ENCODE data around the gene SDK1. TPM values are rescaled to one million over a fixed set of nuclear protein-coding genes. Genes with fewer than 3 reads are reported as not detected.
A peak's percentile ranks its signal among the peaks of the same experiment; 100 is the strongest.

Gene SDK1
- total RNA-seq, 1 donor from 2014 or later, result 10.9 TPM

DNA sequence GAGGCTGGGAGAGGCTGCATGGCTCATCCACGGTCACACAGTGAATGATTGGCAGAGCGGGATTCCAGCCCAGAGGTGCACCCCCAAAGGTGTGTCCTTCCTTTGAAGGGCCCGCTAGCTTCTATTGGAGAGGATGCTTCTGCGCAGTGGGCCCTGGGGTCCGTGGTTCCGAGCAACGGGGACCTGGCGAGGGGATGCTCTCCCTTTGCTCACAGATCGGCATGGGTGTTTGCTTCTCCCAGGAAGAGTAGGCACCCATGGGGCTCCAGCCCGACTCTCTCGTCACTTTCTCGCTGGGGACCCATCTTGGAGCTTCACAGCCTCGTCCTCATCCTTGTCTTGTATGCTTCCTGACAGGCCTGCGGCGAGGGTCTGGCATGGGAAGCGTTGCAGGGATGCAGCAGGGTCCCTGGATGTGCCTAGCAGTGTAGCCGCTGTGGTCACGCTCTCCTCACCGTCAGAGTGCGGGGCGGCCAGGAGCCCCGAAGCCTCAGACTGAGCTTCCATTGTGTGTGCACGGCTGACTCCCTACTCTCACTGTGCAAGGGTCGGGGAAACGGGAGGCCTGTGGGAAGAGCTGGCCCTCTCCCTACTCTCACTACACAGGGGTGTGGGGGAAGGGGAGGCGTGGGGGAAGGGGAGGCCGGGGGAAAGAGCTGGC, 842.6 kb downstream of the SDK1 start:
- peaks cover 6% of the 10 kb centered on the region for H3K27me3 Mint-ChIP-seq (ENCODE audit: low read depth)
- DNase-seq (ENCODE audit: low spot score), result peak; percentile 68
- no peak overlapping the region for H3K4me3 Mint-ChIP-seq (ENCODE audit: unreplicated experiment)
- TF ChIP-seq, protein P1, sequence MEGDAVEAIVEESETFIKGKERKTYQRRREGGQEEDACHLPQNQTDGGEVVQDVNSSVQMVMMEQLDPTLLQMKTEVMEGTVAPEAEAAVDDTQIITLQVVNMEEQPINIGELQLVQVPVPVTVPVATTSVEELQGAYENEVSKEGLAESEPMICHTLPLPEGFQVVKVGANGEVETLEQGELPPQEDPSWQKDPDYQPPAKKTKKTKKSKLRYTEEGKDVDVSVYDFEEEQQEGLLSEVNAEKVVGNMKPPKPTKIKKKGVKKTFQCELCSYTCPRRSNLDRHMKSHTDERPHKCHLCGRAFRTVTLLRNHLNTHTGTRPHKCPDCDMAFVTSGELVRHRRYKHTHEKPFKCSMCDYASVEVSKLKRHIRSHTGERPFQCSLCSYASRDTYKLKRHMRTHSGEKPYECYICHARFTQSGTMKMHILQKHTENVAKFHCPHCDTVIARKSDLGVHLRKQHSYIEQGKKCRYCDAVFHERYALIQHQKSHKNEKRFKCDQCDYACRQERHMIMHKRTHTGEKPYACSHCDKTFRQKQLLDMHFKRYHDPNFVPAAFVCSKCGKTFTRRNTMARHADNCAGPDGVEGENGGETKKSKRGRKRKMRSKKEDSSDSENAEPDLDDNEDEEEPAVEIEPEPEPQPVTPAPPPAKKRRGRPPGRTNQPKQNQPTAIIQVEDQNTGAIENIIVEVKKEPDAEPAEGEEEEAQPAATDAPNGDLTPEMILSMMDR (IDR thresholded peaks at IDR 0.05), result no peak
- no peak overlapping the region for H3K27ac Mint-ChIP-seq (ENCODE audit: unreplicated experiment)
- peaks cover 12% of the 10 kb centered on the region for H3K4me1 Mint-ChIP-seq (ENCODE audit: low read depth)
- H3K36me3 Mint-ChIP-seq (ENCODE audit: low read depth), result peaks cover 1% of the 10 kb centered on the region
- no peaks in the 10 kb centered on the region for H3K9me3 Mint-ChIP-seq (ENCODE audit: low read depth)

DNA sequence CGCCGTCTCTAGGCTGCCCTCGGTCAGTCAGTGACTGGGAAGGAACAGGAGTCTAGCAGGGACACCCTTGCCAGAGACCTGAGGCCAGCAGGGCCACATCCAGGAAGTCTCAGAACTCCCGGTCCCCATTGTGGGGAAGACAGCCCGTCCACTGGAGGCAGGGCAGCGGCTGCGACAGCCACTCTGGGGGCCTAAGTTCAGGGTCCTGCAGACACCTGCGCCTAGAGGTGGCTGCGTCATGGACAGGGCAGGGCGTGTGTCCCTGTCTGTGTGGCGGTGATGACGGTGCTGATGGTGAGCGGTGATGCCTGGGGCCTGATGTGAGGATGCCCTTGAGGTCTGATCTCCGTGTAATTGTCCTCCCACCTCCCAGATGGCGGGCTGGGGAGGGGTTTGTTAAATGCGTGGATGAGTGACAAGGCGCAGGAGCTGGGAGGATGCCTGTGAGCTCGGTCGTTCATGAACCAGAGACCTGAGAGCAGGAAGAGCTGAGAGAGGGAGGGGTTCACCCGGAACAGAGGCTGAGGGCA, 843.2 kb downstream of the SDK1 start:
- H3K36me3 Mint-ChIP-seq (ENCODE audit: low read depth), result peaks cover 1% of the 10 kb centered on the region
- TF ChIP-seq, protein P1 (IDR thresholded peaks at IDR 0.05), result no peak
- H3K9me3 Mint-ChIP-seq (ENCODE audit: low read depth), result no peaks in the 10 kb centered on the region
- no peak overlapping the region for H3K27ac Mint-ChIP-seq (ENCODE audit: unreplicated experiment)
- H3K4me1 Mint-ChIP-seq (ENCODE audit: low read depth), result peaks cover 12% of the 10 kb centered on the region
- H3K27me3 Mint-ChIP-seq (ENCODE audit: low read depth), result peaks cover 6% of the 10 kb centered on the region
- peak; percentile 73 for DNase-seq (ENCODE audit: low spot score)
- peak overlapping the region; percentile 66 for H3K4me3 Mint-ChIP-seq (ENCODE audit: unreplicated experiment)

DNA sequence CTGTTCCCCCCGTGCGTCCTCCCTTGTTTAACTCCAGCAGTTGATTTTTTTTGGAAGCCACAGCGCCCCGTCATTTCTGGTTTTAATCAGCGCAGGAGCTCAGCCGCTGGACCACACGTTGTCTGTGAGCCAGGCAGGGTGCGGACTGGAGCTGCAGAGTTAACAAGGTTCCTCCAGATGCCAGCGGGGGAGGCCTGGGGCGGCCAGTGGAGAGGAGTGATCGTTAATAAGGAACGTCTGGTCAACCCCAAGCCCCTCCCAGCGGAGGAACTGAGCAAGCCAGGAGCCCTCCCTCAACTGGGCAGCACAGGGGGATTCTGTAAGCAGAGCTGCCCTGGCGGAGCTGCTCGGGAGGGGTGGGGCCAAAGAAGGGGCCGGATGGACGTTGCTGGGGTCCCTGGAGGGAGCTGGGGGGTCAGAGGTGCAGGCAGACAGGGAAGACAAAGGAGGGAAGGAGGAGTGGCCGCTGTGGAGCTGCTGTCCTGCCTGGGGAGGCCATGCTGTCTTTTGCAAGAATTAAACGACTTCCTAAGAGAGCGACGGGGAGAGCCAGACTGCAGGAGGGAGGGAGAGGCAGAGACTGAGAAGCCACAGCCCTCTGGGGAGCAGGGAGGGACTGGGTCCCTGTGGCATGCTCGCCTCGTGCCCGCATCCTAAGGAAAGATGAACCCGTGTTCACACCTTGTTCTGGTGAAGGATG, 843.9 kb downstream of the SDK1 start:
- peak; percentile 62 for DNase-seq (ENCODE audit: low spot score)
- peak overlapping the region; percentile 66 for H3K4me3 Mint-ChIP-seq (ENCODE audit: unreplicated experiment)
- TF ChIP-seq, protein P1 (IDR thresholded peaks at IDR 0.05), result no peak
- peaks cover 6% of the 10 kb centered on the region for H3K27me3 Mint-ChIP-seq (ENCODE audit: low read depth)
- peaks cover 12% of the 10 kb centered on the region for H3K4me1 Mint-ChIP-seq (ENCODE audit: low read depth)
- no peak overlapping the region for H3K27ac Mint-ChIP-seq (ENCODE audit: unreplicated experiment)
- no peaks in the 10 kb centered on the region for H3K9me3 Mint-ChIP-seq (ENCODE audit: low read depth)
- peaks cover 1% of the 10 kb centered on the region for H3K36me3 Mint-ChIP-seq (ENCODE audit: low read depth)

DNA sequence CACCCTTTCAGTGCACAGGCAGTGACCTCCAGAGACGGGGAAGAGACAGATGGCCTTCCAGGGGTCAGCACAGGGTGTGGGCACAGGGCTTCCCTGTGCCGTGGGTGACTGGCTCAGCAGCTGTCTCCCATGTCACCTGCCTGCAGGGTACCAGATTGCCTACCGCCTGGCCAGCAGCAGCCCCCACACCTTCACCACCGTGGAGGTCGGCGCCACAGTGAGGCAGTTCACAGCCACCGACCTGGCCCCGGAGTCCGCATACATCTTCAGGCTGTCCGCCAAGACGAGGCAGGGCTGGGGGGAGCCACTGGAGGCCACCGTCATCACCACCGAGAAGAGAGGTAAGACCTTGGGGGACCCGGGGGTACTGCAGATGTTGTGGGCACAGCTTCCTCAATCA, 844.5 kb downstream of the SDK1 start:
- H3K36me3 Mint-ChIP-seq (ENCODE audit: low read depth), result peaks cover 1% of the 10 kb centered on the region
- H3K4me1 Mint-ChIP-seq (ENCODE audit: low read depth), result peaks cover 12% of the 10 kb centered on the region
- no peak overlapping the region for H3K27ac Mint-ChIP-seq (ENCODE audit: unreplicated experiment)
- peaks cover 6% of the 10 kb centered on the region for H3K27me3 Mint-ChIP-seq (ENCODE audit: low read depth)
- peak; percentile 92 for DNase-seq (ENCODE audit: low spot score)
- H3K9me3 Mint-ChIP-seq (ENCODE audit: low read depth), result no peaks in the 10 kb centered on the region
- H3K4me3 Mint-ChIP-seq (ENCODE audit: unreplicated experiment), result no peak overlapping the region
- TF ChIP-seq, protein P1 (IDR thresholded peaks at IDR 0.05), result no peak

DNA sequence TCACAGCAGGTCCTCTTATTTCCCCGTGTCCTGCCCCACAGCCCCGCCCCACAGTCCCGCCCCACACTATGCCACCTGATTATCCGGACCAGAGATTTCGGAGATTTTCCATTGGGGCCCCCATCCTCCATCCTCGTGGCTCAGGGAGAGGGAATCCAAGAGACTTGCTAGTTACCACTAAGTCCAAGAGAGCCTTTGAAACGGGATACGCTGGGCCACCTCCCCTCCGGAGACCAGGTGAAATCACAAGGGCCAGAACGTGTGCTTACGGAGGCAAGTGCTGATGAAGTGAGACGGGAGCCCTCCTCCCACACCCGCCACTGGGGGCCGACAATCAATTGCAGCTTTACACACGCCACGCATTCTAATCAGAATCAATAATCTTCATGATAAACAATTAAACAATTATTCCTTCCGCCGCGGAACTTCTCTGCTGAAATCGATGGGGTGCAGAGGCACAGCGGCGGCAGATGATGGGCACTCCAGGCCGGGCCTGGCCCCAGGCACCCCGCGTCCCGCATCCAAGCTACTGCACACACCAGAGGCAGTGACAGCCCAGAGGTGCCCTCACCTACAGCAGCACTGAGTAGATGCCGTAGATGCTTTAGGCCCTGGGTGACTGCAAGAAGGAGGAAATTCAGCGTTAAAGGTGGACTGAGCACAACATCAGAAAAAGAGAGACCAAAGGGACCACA, 847.0 kb downstream of the SDK1 start:
- H3K27ac Mint-ChIP-seq (ENCODE audit: unreplicated experiment), result no peak overlapping the region
- H3K4me3 Mint-ChIP-seq (ENCODE audit: unreplicated experiment), result no peak overlapping the region
- peaks cover 12% of the 10 kb centered on the region for H3K4me1 Mint-ChIP-seq (ENCODE audit: low read depth)
- DNase-seq (ENCODE audit: low spot score), result no peak
- H3K9me3 Mint-ChIP-seq (ENCODE audit: low read depth), result no peaks in the 10 kb centered on the region
- TF ChIP-seq, protein P1 (IDR thresholded peaks at IDR 0.05), result no peak
- peaks cover 4% of the 10 kb centered on the region for H3K36me3 Mint-ChIP-seq (ENCODE audit: low read depth)
- peaks cover 6% of the 10 kb centered on the region for H3K27me3 Mint-ChIP-seq (ENCODE audit: low read depth)

Data from chondrocyte (in vitro differentiated cells).